HG03039 (cell line): ENCODE measurements around the gene SNX1.
"Not testable (repeated sequence)": the region's sequence is repeated elsewhere in the genome, so short reads cannot be mapped to it uniquely, and the experiment has no call there.

Experiments
- ATAC-seq: cut with Tn5 transposase; IDR thresholded peaks from one replicate; pipeline ENCODE4 v1.9.1; 2021; ENCODE audit warnings: mild to moderate bottlenecking, moderate library complexity; ENCODE audit not compliant: unreplicated experiment

SNX1 gene

GRCh38 chr15:64111679-64112050 lies 15.9 kb downstream of the SNX1 start:
- ATAC-seq: no peak

- ATAC-seq: no peak
These were observed 16.4 kb downstream of the SNX1 start for GRCh38 chr15:64112073-64112772.

- no peak for ATAC-seq
These were observed 17.1 kb downstream of the SNX1 start for GRCh38 chr15:64112904-64113303.

DNA sequence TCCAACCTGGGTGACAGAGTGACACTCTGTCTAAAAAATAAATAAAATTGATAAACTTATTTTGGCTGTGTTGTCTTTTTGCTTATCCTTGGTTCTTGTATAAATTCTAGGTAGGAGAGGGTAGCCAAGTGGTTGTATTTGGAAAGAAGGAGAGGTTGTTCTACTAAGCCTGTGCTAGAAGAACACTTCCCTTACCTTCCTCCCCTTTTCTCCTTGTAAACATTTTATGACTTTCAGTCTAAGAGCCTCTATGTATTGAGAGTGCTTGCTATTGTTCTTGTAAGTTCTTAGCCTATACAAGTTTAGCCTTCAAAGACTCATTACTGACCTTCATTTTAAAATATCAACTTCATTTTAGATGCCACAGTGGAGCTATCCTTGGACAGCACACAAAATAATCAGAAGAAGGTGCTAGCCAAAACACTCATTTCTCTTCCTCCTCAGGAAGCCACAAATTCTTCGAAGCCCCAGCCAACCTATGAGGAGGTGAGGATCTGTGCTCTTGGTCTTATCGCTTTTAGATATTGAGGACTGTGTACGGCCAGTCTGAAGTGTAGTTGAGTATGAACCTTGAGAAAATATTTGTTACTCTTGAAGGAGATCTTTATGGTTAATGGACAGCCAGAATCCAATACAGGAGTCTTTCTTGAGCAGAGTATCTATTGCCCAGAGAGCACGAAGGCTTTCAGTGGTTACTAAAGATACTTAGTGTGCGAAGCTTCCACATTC lies 22.1 kb downstream of the SNX1 start:
- no peak for ATAC-seq

DNA sequence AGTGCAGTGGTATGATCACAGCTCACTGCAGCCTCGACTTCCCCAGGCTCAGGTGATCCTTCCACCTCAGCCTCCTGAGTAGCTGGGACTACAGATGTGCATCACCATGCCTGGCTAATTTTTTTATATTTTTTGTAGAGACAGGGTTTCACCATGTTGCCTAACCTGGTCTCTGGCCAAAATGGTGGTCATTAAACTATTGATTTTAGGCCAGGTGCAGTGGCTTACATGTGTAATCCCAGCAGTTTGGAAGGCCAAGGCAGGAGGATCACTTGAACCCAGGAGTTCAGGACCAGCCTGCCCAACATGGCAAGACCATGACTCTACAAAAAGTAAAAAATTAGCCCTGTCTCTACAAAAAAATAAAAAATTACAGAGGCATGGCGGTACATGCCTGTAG lies 24.5 kb downstream of the SNX1 start:
- not testable (repeated sequence) for ATAC-seq

DNA sequence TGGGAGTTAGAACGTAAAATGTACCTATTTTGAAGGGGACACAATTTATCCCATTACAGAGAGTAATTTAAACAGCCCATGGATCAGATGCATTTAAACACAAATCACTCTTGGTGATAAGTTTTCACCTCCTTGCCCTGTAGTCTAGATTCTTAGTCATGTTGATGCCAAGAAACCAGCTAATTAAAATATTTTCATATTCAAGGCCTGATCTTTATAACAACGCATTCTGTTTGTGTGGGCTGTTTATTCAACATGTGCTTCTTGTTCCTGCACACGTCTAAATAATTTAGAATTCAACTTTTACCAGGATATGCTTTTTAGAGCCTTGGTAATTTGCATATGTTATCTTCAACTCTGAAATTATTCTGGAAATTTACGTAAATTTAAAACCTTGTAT lies 25.8 kb downstream of the SNX1 start:
- ATAC-seq: no peak

GRCh38 chr15:64122444-64122843 lies 26.7 kb downstream of the SNX1 start:
- no peak for ATAC-seq

DNA sequence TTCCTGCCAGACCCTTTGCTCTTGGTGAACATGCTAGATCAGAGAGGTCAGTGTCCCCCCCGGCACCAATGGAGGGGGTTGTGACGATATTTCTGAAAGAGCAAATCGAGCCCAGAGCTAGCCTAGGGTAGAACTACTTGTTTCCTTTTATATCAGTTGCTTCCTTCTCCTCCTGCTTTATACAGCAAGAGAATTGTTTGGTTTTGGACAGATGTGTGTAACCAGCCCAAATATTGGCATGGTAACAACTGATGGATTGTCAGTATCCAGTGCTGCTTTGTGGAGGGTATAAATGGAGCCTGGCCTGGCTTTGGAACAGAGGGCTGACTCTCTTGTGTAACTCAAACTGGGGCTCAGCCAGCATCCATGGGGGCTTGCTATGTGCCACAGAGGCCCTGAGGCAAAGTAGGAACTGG lies 27.2 kb downstream of the SNX1 start:
- no peak for ATAC-seq

- ATAC-seq: no peak
These were observed 30.2 kb downstream of the SNX1 start for GRCh38 chr15:64125978-64126377.

- ATAC-seq: no peak
These were observed 31.9 kb downstream of the SNX1 start for GRCh38 chr15:64127521-64128270.

DNA sequence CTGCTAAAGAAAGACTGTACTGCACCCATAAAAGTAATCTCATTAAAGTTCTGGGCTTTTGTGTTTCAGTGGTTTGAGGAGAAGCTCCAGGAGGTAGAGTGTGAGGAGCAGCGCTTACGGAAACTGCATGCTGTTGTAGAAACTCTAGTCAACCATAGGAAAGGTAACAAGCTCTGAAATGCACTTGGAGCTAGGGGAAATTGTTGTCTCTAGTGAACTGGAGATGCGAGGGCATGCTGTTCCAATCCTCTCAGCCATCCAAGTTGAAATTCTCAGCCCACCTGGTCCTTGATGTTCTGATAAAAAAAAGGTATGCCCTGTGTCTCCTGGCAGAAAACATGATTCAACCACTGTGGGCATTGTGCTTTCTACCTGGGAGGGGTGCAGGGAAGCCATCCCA lies 34.4 kb downstream of the SNX1 start:
- no peak for ATAC-seq

DNA sequence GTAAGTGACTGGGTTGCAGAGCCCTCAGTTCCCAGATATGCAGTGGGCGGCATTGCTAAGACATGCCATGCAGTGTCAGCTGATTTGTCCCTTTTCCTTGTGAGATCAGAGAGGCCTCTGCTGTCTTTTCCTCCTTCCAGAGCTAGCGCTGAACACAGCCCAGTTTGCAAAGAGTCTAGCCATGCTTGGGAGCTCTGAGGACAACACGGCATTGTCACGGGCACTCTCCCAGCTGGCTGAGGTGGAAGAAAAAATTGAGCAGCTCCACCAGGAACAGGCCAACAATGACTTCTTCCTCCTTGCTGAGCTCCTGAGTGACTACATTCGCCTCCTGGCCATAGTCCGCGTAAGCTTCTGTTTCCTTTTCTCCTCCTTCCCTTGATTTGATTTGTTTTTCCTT lies 35.8 kb downstream of the SNX1 start:
- ATAC-seq: no peak

GRCh38 chr15:64132217-64132616 lies 36.4 kb downstream of the SNX1 start:
- ATAC-seq: no peak

DNA sequence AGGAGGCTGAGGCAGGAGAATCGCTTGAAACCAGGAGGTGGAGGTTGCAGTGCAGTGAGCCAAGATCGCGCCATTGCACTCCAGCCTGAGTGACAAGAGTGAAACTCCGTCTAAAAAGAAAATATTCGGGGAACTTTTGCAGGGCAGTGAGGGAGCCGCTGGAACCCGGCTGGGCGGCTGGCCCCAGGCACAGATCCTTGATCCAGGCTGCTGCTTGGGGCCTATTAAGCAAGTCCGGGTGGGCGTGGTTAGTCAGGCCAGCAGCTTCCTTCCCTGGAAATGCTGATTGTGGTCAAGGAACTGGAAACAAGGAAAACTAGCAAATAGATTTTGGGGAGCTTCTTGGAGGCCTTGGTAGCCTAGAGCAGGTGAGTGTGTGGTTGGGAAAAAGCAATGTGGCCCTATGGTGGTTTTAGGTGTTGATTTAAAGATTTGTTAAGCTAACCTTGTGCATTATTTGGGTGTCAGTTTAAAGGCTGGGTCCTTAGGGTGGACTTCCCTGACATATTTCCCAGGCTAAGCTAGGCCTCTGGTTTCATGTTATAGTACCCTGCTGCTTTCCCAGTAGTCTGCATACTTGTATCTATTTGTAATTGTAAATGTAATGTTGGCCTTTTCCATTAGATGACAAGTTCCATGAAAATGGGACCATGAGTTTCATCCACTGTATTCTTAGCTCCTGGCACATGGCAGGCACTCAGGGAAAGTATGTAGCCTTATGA lies 38.0 kb downstream of the SNX1 start:
- no peak for ATAC-seq

GRCh38 chr15:64134345-64134829 lies 38.6 kb downstream of the SNX1 start:
- ATAC-seq: no peak

- no peak for ATAC-seq
These were observed 40.6 kb downstream of the SNX1 start for GRCh38 chr15:64136347-64136746.

DNA sequence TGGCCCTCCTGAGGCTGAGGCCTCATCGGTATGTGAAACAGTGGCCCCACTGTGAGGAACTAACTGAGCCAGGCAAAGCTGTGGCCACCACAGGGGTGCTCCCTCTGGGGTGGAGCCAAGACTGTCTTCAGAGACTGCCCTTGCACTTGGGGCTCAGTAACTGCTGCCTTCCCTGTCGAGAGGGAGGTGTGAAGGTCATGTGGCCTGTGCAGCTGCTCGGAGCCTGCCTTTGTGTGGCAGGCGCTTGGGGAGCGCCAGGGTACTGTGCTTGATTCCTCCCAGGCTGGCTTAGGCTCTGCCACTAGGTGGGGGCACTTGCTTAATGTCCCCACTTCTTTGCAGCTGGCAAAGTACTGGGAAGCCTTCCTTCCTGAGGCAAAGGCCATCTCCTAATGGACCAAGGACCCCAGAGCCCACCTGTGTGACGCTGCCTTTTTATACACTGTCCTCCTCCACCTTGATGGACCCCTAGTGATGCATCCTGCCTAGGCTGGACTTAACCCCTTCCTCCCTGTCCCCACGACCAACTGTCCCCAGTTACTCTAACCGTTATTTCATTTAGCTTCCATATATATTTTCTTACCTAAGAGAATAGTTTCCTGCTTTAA lies 41.5 kb downstream of the SNX1 start:
- no peak for ATAC-seq

GRCh38 chr15:64138331-64138941 lies 42.7 kb downstream of the SNX1 start:
- ATAC-seq: no peak

DNA sequence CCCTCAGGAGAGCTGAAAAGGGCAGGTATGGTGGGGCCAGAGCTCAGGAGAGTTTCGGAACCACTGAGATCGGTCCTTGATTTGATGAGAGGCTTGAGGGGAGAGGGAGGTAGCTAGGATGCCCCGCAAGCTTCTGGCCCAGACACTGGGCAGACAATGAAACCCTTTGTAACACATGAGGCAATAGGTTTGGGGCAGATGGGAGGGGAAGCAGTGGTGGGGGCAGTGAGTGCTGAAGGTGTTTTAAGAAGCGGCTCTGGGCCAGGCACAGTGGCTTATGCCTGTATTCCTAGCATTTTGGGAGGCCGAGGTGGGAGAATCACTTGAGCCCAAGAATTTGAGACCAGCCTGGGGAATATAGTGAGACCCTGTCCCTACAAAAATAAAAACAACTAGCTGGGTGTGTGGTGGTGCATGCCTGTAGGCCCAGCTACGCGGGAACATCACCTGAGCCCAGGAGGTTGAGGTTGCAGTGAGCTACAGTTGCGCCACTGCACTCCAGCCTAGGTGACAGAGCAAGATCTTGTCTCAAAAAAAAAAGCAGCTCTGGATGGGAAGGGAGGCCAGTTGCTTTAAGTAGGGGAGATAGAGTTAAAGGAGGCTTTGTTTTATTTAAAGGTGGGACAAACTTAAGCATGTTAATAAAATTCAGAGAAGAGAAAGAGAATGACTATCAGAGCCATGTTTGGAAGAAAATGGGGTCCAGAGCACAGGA lies 46.2 kb downstream of the SNX1 start:
- no peak for ATAC-seq

DNA sequence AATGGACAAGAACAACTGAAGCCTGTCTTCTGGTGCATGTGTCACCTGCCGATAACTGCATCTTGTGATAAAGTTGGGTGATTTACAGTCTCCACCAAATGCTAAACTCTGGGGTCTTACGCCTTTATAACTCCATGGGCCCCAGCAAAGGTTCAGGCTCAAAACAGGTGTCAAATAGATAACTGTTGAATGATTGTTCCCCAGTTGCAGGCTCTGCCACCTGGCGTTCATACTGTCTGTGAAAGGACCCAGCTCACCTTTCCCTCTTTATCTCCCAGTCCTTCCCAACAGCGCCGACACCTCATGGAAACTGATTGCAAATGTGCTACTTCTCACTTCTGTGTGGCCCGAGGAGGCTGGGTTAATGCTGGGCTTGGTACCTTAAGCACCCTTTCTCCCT lies 47.5 kb downstream of the SNX1 start:
- ATAC-seq: no peak
